ENCODE measurements around the gene ARMC8.

Gene ARMC8

GRCh38 chr3:138230525-138230924, 43.4 kb downstream of the ARMC8 start:
- H3K4me2 ChIP-seq (ENCODE audit: insufficient read depth, low read length): no peak overlapping the region
- H3K27ac ChIP-seq (ENCODE audit: low read length): no peak overlapping the region
- ATAC-seq (ENCODE audit: insufficient read depth, low read depth): no peak

DNA sequence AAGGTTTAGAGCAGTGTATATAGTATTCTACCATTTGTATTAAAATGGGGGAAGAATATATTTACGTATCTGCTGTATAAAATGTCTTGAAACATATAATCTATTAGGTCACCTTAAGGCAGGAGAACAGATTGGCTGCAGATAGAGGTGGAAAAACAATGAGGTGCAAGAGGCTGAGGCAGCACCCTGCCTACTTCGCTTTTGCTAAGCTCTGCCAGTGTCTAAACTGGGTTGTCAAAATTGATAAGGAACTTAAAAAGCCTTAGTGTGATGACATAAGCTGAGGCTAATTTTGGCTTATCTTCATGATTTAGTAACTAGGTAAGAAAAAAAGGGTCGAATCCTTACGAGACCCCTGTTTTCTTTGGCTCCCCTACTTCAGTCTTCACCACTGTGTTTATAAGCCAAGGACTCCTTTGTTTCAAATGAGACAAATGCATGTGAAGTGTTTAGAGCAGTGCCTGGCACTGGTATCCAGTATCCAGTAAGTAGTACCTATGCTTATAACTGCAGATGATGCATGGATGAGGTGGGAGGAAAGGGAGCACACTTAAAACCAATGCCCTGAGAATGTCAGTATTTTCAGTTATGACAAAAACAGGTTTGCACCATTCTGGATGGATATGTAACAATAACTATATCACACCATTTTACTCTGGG, 45.7 kb downstream of the ARMC8 start:
- H3K4me1 ChIP-seq (ENCODE audit: insufficient read depth, low read length): no peaks in the 10 kb centered on the region
- H3K9me3 ChIP-seq (ENCODE audit: insufficient read depth, low read length, severe bottlenecking): no peaks in the 10 kb centered on the region
- H3K27me3 ChIP-seq (ENCODE audit: insufficient read depth, low read length, poor library complexity): no peaks in the 10 kb centered on the region
- no peak overlapping the region for H3K27ac ChIP-seq (ENCODE audit: low read length)
- no peak overlapping the region for H3K4me3 ChIP-seq (ENCODE audit: low read depth in 1 of 2, low read length in 2 of 2)
- no peak overlapping the region for H3K9ac ChIP-seq (ENCODE audit: low read depth, low read length)
- no peak overlapping the region for H2AFZ ChIP-seq (ENCODE audit: low read depth, low read length)
- H4K20me1 ChIP-seq (ENCODE audit: insufficient read depth, low read length): no peaks in the 10 kb centered on the region
- DNase-seq (no peak), ATAC-seq (ENCODE audit: insufficient read depth, low read depth) (no peak)
- H3K79me2 ChIP-seq (ENCODE audit: insufficient read depth, low read length): no peaks in the 10 kb centered on the region
- TF ChIP-seq CTCF (IDR thresholded peaks at IDR 0.05; ENCODE audit: borderline replicate concordance, extremely low read depth, low read length, poor library complexity, severe bottlenecking): no peak
- no peak for TF ChIP-seq EZH2 (IDR thresholded peaks at IDR 0.05; ENCODE audit: borderline replicate concordance, low read depth, low read length, severe bottlenecking)
- peaks cover 83% of the 10 kb centered on the region for H3K36me3 ChIP-seq (ENCODE audit: insufficient read depth, low read length)
- H3K4me2 ChIP-seq (ENCODE audit: insufficient read depth, low read length): no peak overlapping the region

More at GRCh38 chr3:138230525-138230924, 43.4 kb downstream of the ARMC8 start:
- H3K9ac ChIP-seq (ENCODE audit: low read depth, low read length): no peak overlapping the region
- no peaks in the 10 kb centered on the region for H3K4me1 ChIP-seq (ENCODE audit: insufficient read depth, low read length)
- no peak overlapping the region for H2AFZ ChIP-seq (ENCODE audit: low read depth, low read length)
- peaks cover 82% of the 10 kb centered on the region for H3K36me3 ChIP-seq (ENCODE audit: insufficient read depth, low read length)
- H3K27me3 ChIP-seq (ENCODE audit: insufficient read depth, low read length, poor library complexity): no peaks in the 10 kb centered on the region
- TF ChIP-seq CTCF (IDR thresholded peaks at IDR 0.05; ENCODE audit: borderline replicate concordance, extremely low read depth, low read length, poor library complexity, severe bottlenecking): no peak
- no peak for TF ChIP-seq EZH2 (IDR thresholded peaks at IDR 0.05; ENCODE audit: borderline replicate concordance, low read depth, low read length, severe bottlenecking)
- no peaks in the 10 kb centered on the region for H3K9me3 ChIP-seq (ENCODE audit: insufficient read depth, low read length, severe bottlenecking)
- H4K20me1 ChIP-seq (ENCODE audit: insufficient read depth, low read length): no peaks in the 10 kb centered on the region
- H3K4me3 ChIP-seq (ENCODE audit: low read depth in 1 of 2, low read length in 2 of 2): no peak overlapping the region
- DNase-seq: no peak
- no peaks in the 10 kb centered on the region for H3K79me2 ChIP-seq (ENCODE audit: insufficient read depth, low read length)

DNA sequence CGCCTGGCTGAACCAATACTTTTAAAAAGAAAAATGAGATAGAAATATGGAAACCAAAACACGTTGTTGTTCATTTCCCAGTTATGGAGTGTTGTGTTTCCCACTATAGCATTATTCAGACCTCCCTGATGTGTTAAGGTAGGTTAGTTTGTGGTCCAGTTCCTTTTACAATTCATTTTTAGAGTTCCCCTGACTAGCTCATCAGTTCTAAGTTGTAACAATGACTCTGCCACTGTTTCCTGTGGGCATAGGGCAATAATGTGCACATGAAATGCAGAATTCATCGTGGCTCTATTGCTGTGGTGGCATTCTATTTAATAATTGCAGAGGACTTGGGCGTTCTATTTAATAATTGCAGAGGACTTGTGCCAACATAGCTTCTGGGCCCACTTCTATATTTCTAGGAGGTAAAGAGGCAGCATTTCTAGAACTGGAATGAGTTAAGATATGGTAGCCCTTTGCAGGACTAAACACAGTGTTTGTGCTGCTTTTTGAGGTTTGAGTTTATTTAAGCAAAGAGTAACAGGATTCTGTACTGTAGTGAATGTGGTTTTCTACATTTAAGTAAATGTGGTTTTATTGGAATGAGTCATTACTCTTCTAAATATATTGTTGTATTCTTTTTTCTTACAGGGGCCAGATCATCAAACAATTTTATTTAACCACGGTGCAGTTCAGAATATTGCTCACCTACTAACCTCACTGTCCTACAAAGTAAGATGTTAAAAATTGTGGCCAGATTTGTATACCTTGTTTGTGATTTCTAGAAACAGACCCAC, 47.5 kb downstream of the ARMC8 start:
- no peak for TF ChIP-seq EZH2 (IDR thresholded peaks at IDR 0.05; ENCODE audit: borderline replicate concordance, low read depth, low read length, severe bottlenecking)
- no peak for TF ChIP-seq CTCF (IDR thresholded peaks at IDR 0.05; ENCODE audit: borderline replicate concordance, extremely low read depth, low read length, poor library complexity, severe bottlenecking)
- Histone ChIP-seq H3K27me3 (ENCODE audit: insufficient read depth, low read length, poor library complexity) (no peaks in the 10 kb centered on the region), H3K79me2 (ENCODE audit: insufficient read depth, low read length) (no peaks in the 10 kb centered on the region), H3K4me2 (ENCODE audit: insufficient read depth, low read length) (no peak overlapping the region), H3K9ac (ENCODE audit: low read depth, low read length) (no peak overlapping the region), H3K27ac (ENCODE audit: low read length) (no peak overlapping the region), H3K4me3 (ENCODE audit: low read depth in 1 of 2, low read length in 2 of 2) (no peak overlapping the region), H4K20me1 (ENCODE audit: insufficient read depth, low read length) (no peaks in the 10 kb centered on the region), H3K4me1 (ENCODE audit: insufficient read depth, low read length) (no peaks in the 10 kb centered on the region), H3K36me3 (ENCODE audit: insufficient read depth, low read length) (peaks cover 82% of the 10 kb centered on the region), H3K9me3 (ENCODE audit: insufficient read depth, low read length, severe bottlenecking) (no peaks in the 10 kb centered on the region), H2AFZ (ENCODE audit: low read depth, low read length) (no peak overlapping the region)
- ATAC-seq (ENCODE audit: insufficient read depth, low read depth) (no peak), DNase-seq (no peak)
